ENCODE results near the gene CACNA1D. TPM values are rescaled to one million over a fixed set of nuclear protein-coding genes. Genes with fewer than 3 reads are reported as not detected.

Gene CACNA1D
- total and polyA plus RNA-seq, 12 donors, result 0.04 to 1.9 (median 0.49) TPM

DNA sequence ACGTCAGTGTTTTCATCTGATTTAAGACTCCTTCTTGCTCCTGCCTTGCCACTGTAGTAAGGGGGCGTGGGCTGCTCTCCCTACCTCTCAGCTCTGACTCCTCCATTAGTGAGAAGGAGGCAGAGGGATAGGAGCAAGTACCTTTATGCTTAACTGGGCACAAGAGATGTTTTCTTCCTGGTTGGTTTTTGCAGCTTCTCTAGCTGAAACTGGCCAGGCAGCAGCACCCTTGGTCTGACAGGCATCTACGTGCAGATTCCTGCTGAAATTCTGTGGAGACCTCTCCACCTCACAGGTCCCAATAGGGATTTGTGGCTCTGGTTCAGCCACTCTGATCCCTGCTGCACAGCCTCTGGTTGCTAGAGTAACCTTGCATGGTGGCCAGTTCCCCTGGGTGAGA is 132.5 kb downstream of the CACNA1D start:
- ATAC-seq, result no peak
- Histone ChIP-seq H3K27me3 (peaks cover 0 to 35% (median 16%) of the 10 kb centered on the region in 7 donors), H3K4me1 (no peaks in the 10 kb centered on the region), H3K9me3 (peaks cover 0 to 7% (median 2%) of the 10 kb centered on the region in 11 donors), H3K27ac (no peak overlapping the region), H3K4me3 (no peak overlapping the region), H3K36me3 (no peaks in the 10 kb centered on the region)
- DNase-seq, result no peak
- intact Hi-C loops (cut with DNase I), result no loop called here
- TF ChIP-seq CTCF (IDR thresholded peaks at IDR 0.05), result no peak
- 66 to 75% methylated on average over 3 of the region's 3 CpGs for WGBS, 2 donors

- TF ChIP-seq CTCF (IDR thresholded peaks at IDR 0.05), result no peak
- intact Hi-C loops (cut with DNase I), result no loop called here
- H3K36me3 ChIP-seq, result no peaks in the 10 kb centered on the region
- peaks cover 0 to 28% (median 16%) of the 10 kb centered on the region in 7 donors for H3K27me3 ChIP-seq
- H3K27ac ChIP-seq, result no peak overlapping the region
- peaks cover 0 to 12% (median 2%) of the 10 kb centered on the region in 11 donors for H3K9me3 ChIP-seq
- ATAC-seq (no peak), DNase-seq (no peak)
- H3K4me3 ChIP-seq, result no peak overlapping the region
- H3K4me1 ChIP-seq, result no peaks in the 10 kb centered on the region
- 58 to 63% methylated on average over 10 of the region's 10 CpGs for WGBS, 2 donors
These were observed 134.4 kb downstream of the CACNA1D start for GRCh38 chr3:53628536-53629401.

DNA sequence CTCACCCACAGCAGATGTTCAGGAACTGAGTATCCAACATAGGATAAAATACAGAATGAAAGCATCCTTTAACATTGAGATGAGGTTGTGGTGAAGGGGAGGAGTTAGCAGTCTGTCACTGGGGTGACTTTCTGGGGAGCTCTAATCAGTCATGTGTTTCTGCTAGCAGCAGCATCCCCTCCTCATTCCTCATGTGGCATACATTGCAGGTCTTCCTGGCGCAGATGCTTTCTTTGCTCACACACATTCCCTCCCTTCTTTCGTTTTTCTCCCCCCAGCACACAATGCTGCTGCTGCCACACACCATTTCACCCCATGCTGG is 135.0 kb downstream of the CACNA1D start:
- no peak overlapping the region for H3K27ac ChIP-seq
- no peaks in the 10 kb centered on the region for H3K36me3 ChIP-seq
- H3K4me1 ChIP-seq, result no peaks in the 10 kb centered on the region
- no peak for TF ChIP-seq CTCF (IDR thresholded peaks at IDR 0.05)
- peaks cover 0 to 12% (median 2%) of the 10 kb centered on the region in 11 donors for H3K9me3 ChIP-seq
- WGBS, 2 donors, result 49 to 83% methylated on average over 2 of the region's 2 CpGs
- peaks cover 0 to 25% (median 16%) of the 10 kb centered on the region in 7 donors for H3K27me3 ChIP-seq
- intact Hi-C loops (cut with DNase I), result no loop called here
- no peak for DNase-seq
- no peak for ATAC-seq
- no peak overlapping the region for H3K4me3 ChIP-seq

DNA sequence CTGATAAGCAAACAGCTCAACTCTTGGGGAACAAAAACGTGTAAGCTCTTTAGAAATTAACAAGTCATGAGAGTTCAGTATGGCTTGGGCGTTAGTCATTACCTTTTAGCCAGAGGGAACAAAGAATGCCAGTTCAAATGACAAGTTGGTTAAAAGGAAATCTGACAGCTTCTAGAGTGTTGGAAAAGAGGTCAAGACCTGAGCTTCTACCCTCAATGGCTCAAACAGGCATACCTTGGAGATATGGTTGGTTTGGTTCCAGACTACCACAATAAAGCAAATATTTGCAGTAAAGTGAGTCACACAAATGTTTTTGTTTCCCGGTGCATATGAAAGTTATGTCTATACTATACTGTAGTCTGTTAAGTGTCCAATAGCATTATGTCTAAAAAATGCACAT is 136.1 kb downstream of the CACNA1D start:
- 70 to 73% methylated on average over 3 of the region's 3 CpGs for WGBS, 2 donors
- DNase-seq (no peak), ATAC-seq (no peak)
- peaks cover 0 to 12% (median 2%) of the 10 kb centered on the region in 11 donors for H3K9me3 ChIP-seq
- no peaks in the 10 kb centered on the region for H3K36me3 ChIP-seq
- no peaks in the 10 kb centered on the region for H3K4me1 ChIP-seq
- peaks cover 0 to 20% (median 12%) of the 10 kb centered on the region in 7 donors for H3K27me3 ChIP-seq
- H3K27ac ChIP-seq, result no peak overlapping the region
- no peak for TF ChIP-seq CTCF (IDR thresholded peaks at IDR 0.05)
- H3K4me3 ChIP-seq, result no peak overlapping the region
- intact Hi-C loops (cut with DNase I), result no loop called here
